Esophagus squamous epithelium (tissue), 5 donors: Measurements from ENCODE around the gene ERN1. TPM values are rescaled to one million over a fixed set of nuclear protein-coding genes. Genes with fewer than 3 reads are reported as not detected.

ENCODE experiments used
- DNase-seq: peaks from one replicate; lab custom pipeline; 2025; lab: John Stamatoyannopoulos, UW
- H3K27ac ChIP-seq, 4 donors: fragments of 200-600 bp; sonication (generic); one replicate each; pipeline ENCODE4 v1.5.1; 2016 to 2019; ENCODE audit warnings: mild to moderate bottlenecking in 1 of 4
- H3K27me3 ChIP-seq, 4 donors: fragments of 200-600 bp; sonication (generic); 1 replicate in 3 of 4; 2 replicates in 1 of 4; pipeline versions ENCODE4 v1.5.1 to v1.6.0; 2017 to 2021; ENCODE audit warnings: antibody characterized with exemption in 1 of 4
- H3K36me3 ChIP-seq, 3 donors: fragments of 200-600 bp; sonication (generic); one replicate each; pipeline ENCODE4 v1.5.1; 2016 to 2019
- H3K4me1 ChIP-seq, 3 donors: fragments of 200-600 bp; sonication (generic); one replicate each; pipeline ENCODE4 v1.5.1; 2017 to 2019
- H3K4me3 ChIP-seq, 4 donors: fragments of 200-600 bp; sonication (generic); 1 replicate in 3 of 4; 2 replicates in 1 of 4; pipeline ENCODE4 v1.5.1; 2016 to 2019; ENCODE audit warnings: mild to moderate bottlenecking in 2 of 4, moderate library complexity in 1 of 4
- H3K9me3 ChIP-seq, 3 donors: fragments of 200-600 bp; sonication (generic); one replicate each; pipeline ENCODE4 v1.5.1; 2016 to 2019
- CTCF ChIP-seq, 6 experiments: fragments of 450-650 bp in 4 of 6; fragments of 200-600 bp in 2 of 6; sonication (generic) in 2 of 6; IDR thresholded peaks; one replicate each; pipeline ENCODE4 v1.5.1; 2016 to 2019; ENCODE audit warnings: antibody characterized with exemption in 6 of 6, mild to moderate bottlenecking in 4 of 6, moderate library complexity in 4 of 6
- POLR2A ChIP-seq, 4 donors: fragments of 450-650 bp; IDR thresholded peaks; one replicate each; pipeline ENCODE4 v1.6.1; 2017; ENCODE audit warnings: antibody characterized with exemption in 4 of 4, mild to moderate bottlenecking in 4 of 4, moderate library complexity in 3 of 4
- WGBS, 2 donors: methylation state at CpG; one replicate each; pipeline ENCODE4 v1.1.5; 2018; 5-methylcytosine and 5-hydroxymethylcytosine counted together
- intact Hi-C: fragments of 100-400 bp; cut with DNase I; formaldehyde crosslinking; loops from one replicate; pipeline ENCODE4 v1.15.0; 2022
- total RNA-seq, 4 donors: library from RNA; depleted of rRNA; stranded (reverse); fragments of >200 nt; gene quantifications; one replicate each; pipeline ENCODE4 v1.1.0, GENCODE V29; 2016
- donor health status: DM: yes; HTN: yes; CAD: no.

The ERN1 gene
- total RNA-seq, 4 donors from 2014 or later: 9.2 to 19.1 (median 15.1) TPM

DNA sequence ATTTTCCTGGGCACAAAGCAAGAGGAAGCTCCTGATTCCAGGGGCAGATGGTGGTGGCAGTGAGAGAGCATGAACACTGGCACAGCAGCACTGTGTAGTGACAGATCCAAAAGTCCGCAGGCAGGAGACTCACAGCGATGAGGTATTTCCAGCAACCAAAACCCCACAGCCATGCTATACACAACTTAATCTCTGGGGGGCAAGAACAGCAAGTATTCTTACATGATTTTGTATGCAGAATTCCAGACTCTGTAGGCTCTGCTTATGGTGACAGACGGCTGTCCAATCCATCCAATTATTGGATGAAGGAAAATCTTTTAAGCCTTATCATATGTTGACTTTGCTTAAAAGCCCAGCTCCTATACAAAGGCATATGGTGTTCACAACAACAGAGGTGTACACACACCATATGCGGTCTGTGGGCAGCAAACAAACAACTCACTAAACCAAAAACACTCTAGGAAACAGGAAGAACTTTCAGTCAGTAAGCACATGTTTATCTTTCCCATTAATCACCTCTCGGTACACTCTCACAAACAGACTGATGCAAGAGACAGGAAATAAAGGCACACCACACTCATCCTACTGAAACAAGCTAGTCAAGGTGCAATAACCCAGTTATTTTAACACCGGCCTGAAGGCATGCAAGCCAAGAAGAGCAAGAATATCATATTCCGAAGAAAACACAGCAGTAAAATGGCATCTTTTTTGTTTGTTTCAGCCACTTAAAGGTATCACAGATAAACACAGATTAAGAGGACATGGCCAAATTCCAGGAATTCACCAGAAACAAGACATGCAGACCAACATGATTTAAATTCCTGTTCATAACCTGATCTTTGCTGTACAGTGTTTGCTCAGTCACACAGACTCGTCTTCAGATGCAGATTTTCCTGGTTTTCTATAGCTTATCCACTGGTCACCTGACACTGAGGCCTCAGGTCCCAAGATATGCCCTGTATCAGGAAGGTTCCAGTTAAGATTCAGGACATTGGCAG lies 47.8 kb downstream of the ERN1 start:
- Histone ChIP-seq H3K27me3 (no peaks in the 10 kb centered on the region), H3K36me3 (peaks cover 0 to 33% (median 0%) of the 10 kb centered on the region in 3 donors), H3K4me1 (peaks cover 14 to 55% (median 23%) of the 10 kb centered on the region in 3 donors), H3K27ac (peak overlapping the region; percentile 8 to 56 (median 36)), H3K4me3 (no peak overlapping the region), H3K9me3 (no peaks in the 10 kb centered on the region)
- intact Hi-C loops: no loop called here
- DNase-seq: no peak
- WGBS, 2 donors: 49 to 54% methylated on average over 8 of the region's 8 CpGs
- TF ChIP-seq POLR2A (IDR thresholded peaks at IDR 0.05) (peak in 1 of 4 donors; percentile 23), CTCF (IDR thresholded peaks at IDR 0.05) (no peak)

- no peaks in the 10 kb centered on the region for H3K27me3 ChIP-seq
- no peak overlapping the region for H3K27ac ChIP-seq
- intact Hi-C loops: no loop called here
- peaks cover 7 to 52% (median 25%) of the 10 kb centered on the region in 3 donors for H3K4me1 ChIP-seq
- no peak overlapping the region for H3K4me3 ChIP-seq
- H3K36me3 ChIP-seq: peaks cover 0 to 50% (median 0%) of the 10 kb centered on the region in 3 donors
- no peaks in the 10 kb centered on the region for H3K9me3 ChIP-seq
- 77 to 93% methylated on average over 3 of the region's 3 CpGs for WGBS, 2 donors
- TF ChIP-seq POLR2A (IDR thresholded peaks at IDR 0.05) (no peak), CTCF (IDR thresholded peaks at IDR 0.05) (no peak)
- DNase-seq: no peak
Observed at GRCh38 chr17:64080174-64080618, 49.7 kb downstream of the ERN1 start.

- intact Hi-C loops: no loop called here
- no peaks in the 10 kb centered on the region for H3K9me3 ChIP-seq
- peaks cover 0 to 36% (median 16%) of the 10 kb centered on the region in 3 donors for H3K4me1 ChIP-seq
- no peaks in the 10 kb centered on the region for H3K27me3 ChIP-seq
- no peak for DNase-seq
- H3K4me3 ChIP-seq: no peak overlapping the region
- H3K36me3 ChIP-seq: peaks cover 0 to 76% (median 0%) of the 10 kb centered on the region in 3 donors
- TF ChIP-seq CTCF (IDR thresholded peaks at IDR 0.05) (no peak), POLR2A (IDR thresholded peaks at IDR 0.05) (no peak)
- 55 to 83% methylated on average over 11 of the region's 11 CpGs for WGBS, 2 donors
- peak overlapping the region in 1 of 4 donors; percentile 30 for H3K27ac ChIP-seq
Observed at GRCh38 chr17:64077379-64077778, 52.6 kb downstream of the ERN1 start.

GRCh38 chr17:64075913-64076312 lies 54.0 kb downstream of the ERN1 start:
- DNase-seq: no peak
- no peaks in the 10 kb centered on the region for H3K27me3 ChIP-seq
- peaks cover 0 to 26% (median 14%) of the 10 kb centered on the region in 3 donors for H3K4me1 ChIP-seq
- 75 to 81% methylated on average over 3 of the region's 3 CpGs for WGBS, 2 donors
- no peak overlapping the region for H3K4me3 ChIP-seq
- H3K36me3 ChIP-seq: peaks cover 9 to 90% (median 10%) of the 10 kb centered on the region in 3 donors
- TF ChIP-seq POLR2A (IDR thresholded peaks at IDR 0.05) (no peak), CTCF (IDR thresholded peaks at IDR 0.05) (no peak)
- intact Hi-C loops: no loop called here
- H3K9me3 ChIP-seq: no peaks in the 10 kb centered on the region
- peak overlapping the region in 3 of 4 donors; percentile 7 to 66 (median 10) for H3K27ac ChIP-seq
